ENCODE data around the gene CHD3. TPM values are rescaled to one million over a fixed set of nuclear protein-coding genes. Genes with fewer than 3 reads are reported as not detected.
A peak's percentile ranks its signal among the peaks of the same experiment; 100 is the strongest.

CHD3 gene
- total and polyA plus RNA-seq, 10 of the 15 experiments (the other 5 are each of a cell fraction or from before 2014, with no cell fraction given): 1.4 to 86.8 (median 39.1) TPM

DNA sequence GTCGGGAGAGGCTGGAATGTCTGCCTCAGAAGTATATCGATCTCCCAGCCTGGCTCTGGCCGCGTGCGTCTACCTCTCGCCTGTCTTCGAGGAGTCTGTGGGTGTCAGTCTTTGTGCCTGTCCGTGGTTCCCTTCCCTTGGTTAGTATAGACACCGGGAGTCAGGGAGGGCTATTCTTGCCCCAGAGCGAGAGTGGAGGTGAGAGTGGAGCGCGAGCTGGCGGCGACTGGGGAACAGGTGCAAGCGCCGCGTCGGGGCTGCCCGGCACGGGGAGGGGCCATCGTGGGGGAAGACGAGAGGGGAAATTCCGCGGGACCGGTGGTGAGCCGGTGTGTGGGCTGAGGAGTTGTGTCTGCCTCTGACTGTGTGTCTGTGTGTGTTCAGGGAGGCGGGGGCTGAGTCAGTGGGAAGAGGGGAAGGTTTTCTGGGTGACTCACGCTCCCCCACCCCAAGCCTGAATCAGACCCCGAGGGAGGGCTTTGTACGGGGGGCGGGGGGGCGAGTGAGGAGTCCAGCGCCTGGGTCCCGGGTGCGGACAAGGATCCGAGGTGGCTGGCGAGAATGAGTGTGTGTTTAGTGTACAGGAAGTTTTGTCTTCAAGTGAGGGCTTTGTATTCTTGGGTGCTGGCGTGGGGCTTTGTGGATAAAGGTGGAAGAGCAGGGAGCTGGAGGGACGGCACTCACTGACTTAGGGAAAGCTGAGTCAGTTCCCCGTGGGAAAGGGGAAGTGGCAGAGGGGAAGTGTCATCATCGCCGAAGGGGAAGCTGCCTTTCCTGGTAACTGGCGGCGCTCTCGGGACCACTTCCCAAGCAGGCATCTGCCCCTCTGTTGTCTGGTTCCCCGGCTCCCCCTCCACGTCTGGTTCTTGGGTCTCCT is 46.0 kb upstream of the CHD3 start:
- ChIA-PET SMC1A (ENCODE audit: uncharacterized antibody, unreplicated experiment) (interaction anchor here (1.4 to 1.5 kb wide), 2 partner anchors 9 to 99 kb away, joined by 3 to 5 read pairs; partner anchors contain the start of gene KDM6B), POLR2A (interaction anchor here (0.6 to 4.1 kb wide), 5 partner anchors 8 to 276 kb away, joined by 3 to 49 read pairs (median 5); partner anchors contain the start of genes CYB5D1, KDM6B and NAA38), CTCF (interaction anchor here (1.0 to 5.7 kb wide), 4 partner anchors 8 to 19 kb away, joined by 3 to 57 read pairs (median 6); partner anchors contain the start of genes CYB5D1, KDM6B and NAA38), RAD21 (ENCODE audit: unreplicated experiment) (interaction anchor here (0.9 to 3.7 kb wide), 6 partner anchors 8 to 147 kb away, joined by 3 to 36 read pairs (median 6); partner anchors contain the start of genes KDM6B and NAA38)
- intact Hi-C loops (cut with micrococcal nuclease; ENCODE audit: unreplicated experiment): loop anchor here (2.0 kb wide), 1 partner anchor 14 kb away; the partner anchor contains the start of gene NAA38
- Histone ChIP-seq H3K36me3 (ENCODE audit: control insufficient read depth in 2 of 2, insufficient read depth in 2 of 2, low read length in 1 of 2) (peaks cover 5 to 11% of the 10 kb centered on the region in 2 experiments; a peak in 3 of 4 replicates), H4K20me1 (ENCODE audit: control insufficient read depth, insufficient read depth) (no peaks in the 10 kb centered on the region; the same call in none of the 2 replicates), H3K79me2 (ENCODE audit: control insufficient read depth, insufficient read depth, low read length) (peaks cover 52% of the 10 kb centered on the region), H3K4me1 (ENCODE audit: control insufficient read depth, insufficient read depth, low read length) (peaks cover 38% of the 10 kb centered on the region), H3K4me3 (peak overlapping the region; percentile 92), H3K4me2 (ENCODE audit: control insufficient read depth, insufficient read depth) (peak overlapping the region; percentile 100), H3K9ac (ENCODE audit: control insufficient read depth, insufficient read depth, low read length) (peak overlapping the region; percentile 97), H2AFZ (ENCODE audit: control insufficient read depth, low read depth, low read length) (peak overlapping the region; percentile 17), H3K27ac (ENCODE audit: control insufficient read depth, insufficient read depth) (peak overlapping the region; percentile 99), H3K27me3 (replicated peaks in 1 of 2; ENCODE audit: control insufficient read depth in 2 of 2, insufficient read depth in 2 of 2, low read length in 1 of 2) (no peaks in the 10 kb centered on the region), H3K9me3 (replicated peaks; ENCODE audit: control insufficient read depth, insufficient read depth, low read length) (no peaks in the 10 kb centered on the region)
- DNase-seq (ENCODE audit: low read depth, low spot score) (no peak), FAIRE-seq (peak; percentile 75), ATAC-seq (peak; percentile 50)
- under 1% methylated on average over 47 of the region's 47 CpGs for WGBS (ENCODE audit: insufficient coverage, insufficient replicate concordance, low lambda C conversion rate, missing lambda C conversion rate)
- in situ Hi-C loops (cut with MboI): no loop called here
- BruUV-seq (replicated peaks): TSS peak; percentile 49
- TF ChIP-seq, protein P1, sequence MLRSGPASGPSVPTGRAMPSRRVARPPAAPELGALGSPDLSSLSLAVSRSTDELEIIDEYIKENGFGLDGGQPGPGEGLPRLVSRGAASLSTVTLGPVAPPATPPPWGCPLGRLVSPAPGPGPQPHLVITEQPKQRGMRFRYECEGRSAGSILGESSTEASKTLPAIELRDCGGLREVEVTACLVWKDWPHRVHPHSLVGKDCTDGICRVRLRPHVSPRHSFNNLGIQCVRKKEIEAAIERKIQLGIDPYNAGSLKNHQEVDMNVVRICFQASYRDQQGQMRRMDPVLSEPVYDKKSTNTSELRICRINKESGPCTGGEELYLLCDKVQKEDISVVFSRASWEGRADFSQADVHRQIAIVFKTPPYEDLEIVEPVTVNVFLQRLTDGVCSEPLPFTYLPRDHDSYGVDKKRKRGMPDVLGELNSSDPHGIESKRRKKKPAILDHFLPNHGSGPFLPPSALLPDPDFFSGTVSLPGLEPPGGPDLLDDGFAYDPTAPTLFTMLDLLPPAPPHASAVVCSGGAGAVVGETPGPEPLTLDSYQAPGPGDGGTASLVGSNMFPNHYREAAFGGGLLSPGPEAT (IDR thresholded peaks at IDR 0.05; ENCODE audit: low read depth): peak; percentile 89
- TF ChIP-seq PML (IDR thresholded peaks at IDR 0.05; ENCODE audit: low read length) (no peak), BRCA1 (IDR thresholded peaks at IDR 0.05; ENCODE audit: low read depth, low read length) (0 out of 2 replicates have a peak, but pooled peaks have one; percentile 14), ZNF274 (IDR thresholded peaks at IDR 0.05; ENCODE audit: insufficient read depth, insufficient read length) (no peak), BHLHE40 (IDR thresholded peaks at IDR 0.05; ENCODE audit: borderline replicate concordance in 1 of 2, low read depth in 2 of 2, low read length in 1 of 2) (peak; percentile 80 to 83), ZSCAN29 (IDR thresholded peaks at IDR 0.05) (no peak), TCF12 (IDR thresholded peaks at IDR 0.05; ENCODE audit: low read depth, low read length) (peak; percentile 94)
- TF ChIP-seq, protein P2, sequence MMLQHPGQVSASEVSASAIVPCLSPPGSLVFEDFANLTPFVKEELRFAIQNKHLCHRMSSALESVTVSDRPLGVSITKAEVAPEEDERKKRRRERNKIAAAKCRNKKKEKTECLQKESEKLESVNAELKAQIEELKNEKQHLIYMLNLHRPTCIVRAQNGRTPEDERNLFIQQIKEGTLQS (IDR thresholded peaks at IDR 0.05; ENCODE audit: borderline replicate concordance, extremely low read depth, low read depth, low read length): no peak
- TF ChIP-seq, protein P3, sequence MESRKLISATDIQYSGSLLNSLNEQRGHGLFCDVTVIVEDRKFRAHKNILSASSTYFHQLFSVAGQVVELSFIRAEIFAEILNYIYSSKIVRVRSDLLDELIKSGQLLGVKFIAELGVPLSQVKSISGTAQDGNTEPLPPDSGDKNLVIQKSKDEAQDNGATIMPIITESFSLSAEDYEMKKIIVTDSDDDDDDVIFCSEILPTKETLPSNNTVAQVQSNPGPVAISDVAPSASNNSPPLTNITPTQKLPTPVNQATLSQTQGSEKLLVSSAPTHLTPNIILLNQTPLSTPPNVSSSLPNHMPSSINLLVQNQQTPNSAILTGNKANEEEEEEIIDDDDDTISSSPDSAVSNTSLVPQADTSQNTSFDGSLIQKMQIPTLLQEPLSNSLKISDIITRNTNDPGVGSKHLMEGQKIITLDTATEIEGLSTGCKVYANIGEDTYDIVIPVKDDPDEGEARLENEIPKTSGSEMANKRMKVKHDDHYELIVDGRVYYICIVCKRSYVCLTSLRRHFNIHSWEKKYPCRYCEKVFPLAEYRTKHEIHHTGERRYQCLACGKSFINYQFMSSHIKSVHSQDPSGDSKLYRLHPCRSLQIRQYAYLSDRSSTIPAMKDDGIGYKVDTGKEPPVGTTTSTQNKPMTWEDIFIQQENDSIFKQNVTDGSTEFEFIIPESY (IDR thresholded peaks at IDR 0.05): no peak
- TF ChIP-seq, protein P4, sequence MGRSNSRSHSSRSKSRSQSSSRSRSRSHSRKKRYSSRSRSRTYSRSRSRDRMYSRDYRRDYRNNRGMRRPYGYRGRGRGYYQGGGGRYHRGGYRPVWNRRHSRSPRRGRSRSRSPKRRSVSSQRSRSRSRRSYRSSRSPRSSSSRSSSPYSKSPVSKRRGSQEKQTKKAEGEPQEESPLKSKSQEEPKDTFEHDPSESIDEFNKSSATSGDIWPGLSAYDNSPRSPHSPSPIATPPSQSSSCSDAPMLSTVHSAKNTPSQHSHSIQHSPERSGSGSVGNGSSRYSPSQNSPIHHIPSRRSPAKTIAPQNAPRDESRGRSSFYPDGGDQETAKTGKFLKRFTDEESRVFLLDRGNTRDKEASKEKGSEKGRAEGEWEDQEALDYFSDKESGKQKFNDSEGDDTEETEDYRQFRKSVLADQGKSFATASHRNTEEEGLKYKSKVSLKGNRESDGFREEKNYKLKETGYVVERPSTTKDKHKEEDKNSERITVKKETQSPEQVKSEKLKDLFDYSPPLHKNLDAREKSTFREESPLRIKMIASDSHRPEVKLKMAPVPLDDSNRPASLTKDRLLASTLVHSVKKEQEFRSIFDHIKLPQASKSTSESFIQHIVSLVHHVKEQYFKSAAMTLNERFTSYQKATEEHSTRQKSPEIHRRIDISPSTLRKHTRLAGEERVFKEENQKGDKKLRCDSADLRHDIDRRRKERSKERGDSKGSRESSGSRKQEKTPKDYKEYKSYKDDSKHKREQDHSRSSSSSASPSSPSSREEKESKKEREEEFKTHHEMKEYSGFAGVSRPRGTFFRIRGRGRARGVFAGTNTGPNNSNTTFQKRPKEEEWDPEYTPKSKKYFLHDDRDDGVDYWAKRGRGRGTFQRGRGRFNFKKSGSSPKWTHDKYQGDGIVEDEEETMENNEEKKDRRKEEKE (IDR thresholded peaks at IDR 0.05): no peak
- TF ChIP-seq, protein P5, sequence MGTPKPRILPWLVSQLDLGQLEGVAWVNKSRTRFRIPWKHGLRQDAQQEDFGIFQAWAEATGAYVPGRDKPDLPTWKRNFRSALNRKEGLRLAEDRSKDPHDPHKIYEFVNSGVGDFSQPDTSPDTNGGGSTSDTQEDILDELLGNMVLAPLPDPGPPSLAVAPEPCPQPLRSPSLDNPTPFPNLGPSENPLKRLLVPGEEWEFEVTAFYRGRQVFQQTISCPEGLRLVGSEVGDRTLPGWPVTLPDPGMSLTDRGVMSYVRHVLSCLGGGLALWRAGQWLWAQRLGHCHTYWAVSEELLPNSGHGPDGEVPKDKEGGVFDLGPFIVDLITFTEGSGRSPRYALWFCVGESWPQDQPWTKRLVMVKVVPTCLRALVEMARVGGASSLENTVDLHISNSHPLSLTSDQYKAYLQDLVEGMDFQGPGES (IDR thresholded peaks at IDR 0.05): no peak

Measured in GM12878 (cell line).